A673 (cell line): ENCODE results near the gene TRIP13.

Experiments
- CTCF ChIP-seq: fragments of 300-800, 200-600 bp; sonication (generic); conservative IDR thresholded peaks from 2 replicates; pipeline ENCODE4 v1.5.1; 2017; ENCODE audit warnings: low read depth, mild to moderate bottlenecking, antibody characterized with exemption, low read length, moderate library complexity, mixed read lengths
- EZH2 ChIP-seq: fragments of 200-600 bp; sonication (generic); IDR thresholded peaks from 2 replicates; pipeline ENCODE4 v1.6.1; 2017; ENCODE audit warnings: borderline replicate concordance, low read depth, mild to moderate bottlenecking, mixed read lengths, antibody characterized with exemption, low read length; ENCODE audit not compliant: poor library complexity, severe bottlenecking

- no peak for TF ChIP-seq CTCF
- TF ChIP-seq EZH2, result no peak
Measured at GRCh38 chr5:936149-937144, 43.8 kb downstream of the TRIP13 start.
